Measurements from ENCODE around the gene ELFN1. TPM values are rescaled to one million over a fixed set of nuclear protein-coding genes. Genes with fewer than 3 reads are reported as not detected.

ELFN1 gene
- total RNA-seq, 1 donor from 2014 or later, result 0.71 TPM

DNA sequence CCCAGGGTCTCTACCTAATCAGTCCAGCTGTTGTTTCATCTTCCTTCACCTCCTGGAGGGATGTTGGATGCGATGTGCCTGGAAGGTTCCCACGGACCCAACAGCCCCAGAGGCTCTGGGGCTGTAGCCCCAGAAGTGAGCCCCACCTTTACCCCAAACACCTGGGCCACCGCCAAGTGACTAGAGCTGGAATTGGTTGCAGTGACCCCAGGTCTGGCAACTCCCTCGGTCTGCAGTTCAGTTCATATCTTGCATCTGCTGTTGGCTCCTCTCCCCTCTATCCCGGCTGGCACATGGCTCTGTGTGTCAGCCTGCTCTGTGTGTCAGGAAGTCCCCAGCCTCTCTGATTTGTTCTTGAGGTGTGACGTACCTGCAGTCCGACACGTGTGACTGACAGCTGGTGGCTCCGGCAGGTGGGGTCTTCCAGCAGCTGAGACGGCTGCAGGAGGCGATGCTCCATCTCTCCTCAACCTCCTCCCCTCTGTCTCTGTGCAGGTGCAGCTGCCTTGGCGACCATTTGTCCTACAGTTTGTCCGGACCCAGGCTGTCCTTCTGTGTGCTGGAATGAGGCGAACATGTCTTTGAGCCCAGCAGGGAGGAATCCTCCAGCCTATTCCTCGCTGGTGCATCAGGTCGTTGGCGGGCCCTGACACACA is 38.6 kb downstream of the ELFN1 start:
- TF ChIP-seq, protein P1, sequence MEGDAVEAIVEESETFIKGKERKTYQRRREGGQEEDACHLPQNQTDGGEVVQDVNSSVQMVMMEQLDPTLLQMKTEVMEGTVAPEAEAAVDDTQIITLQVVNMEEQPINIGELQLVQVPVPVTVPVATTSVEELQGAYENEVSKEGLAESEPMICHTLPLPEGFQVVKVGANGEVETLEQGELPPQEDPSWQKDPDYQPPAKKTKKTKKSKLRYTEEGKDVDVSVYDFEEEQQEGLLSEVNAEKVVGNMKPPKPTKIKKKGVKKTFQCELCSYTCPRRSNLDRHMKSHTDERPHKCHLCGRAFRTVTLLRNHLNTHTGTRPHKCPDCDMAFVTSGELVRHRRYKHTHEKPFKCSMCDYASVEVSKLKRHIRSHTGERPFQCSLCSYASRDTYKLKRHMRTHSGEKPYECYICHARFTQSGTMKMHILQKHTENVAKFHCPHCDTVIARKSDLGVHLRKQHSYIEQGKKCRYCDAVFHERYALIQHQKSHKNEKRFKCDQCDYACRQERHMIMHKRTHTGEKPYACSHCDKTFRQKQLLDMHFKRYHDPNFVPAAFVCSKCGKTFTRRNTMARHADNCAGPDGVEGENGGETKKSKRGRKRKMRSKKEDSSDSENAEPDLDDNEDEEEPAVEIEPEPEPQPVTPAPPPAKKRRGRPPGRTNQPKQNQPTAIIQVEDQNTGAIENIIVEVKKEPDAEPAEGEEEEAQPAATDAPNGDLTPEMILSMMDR (IDR thresholded peaks at IDR 0.05; ENCODE audit: insufficient read depth, low read length, poor library complexity, severe bottlenecking), result no peak
- no peak for DNase-seq (ENCODE audit: low read depth)
- H3K27me3 ChIP-seq (ENCODE audit: control insufficient read depth, insufficient read depth, low read length), result peaks cover 8% of the 10 kb centered on the region
- H3K4me3 ChIP-seq (ENCODE audit: low read depth, low read length), result no peak overlapping the region
- no peaks in the 10 kb centered on the region for H3K36me3 ChIP-seq (ENCODE audit: control insufficient read depth, insufficient read depth, low read length)

- H3K27me3 ChIP-seq (ENCODE audit: control insufficient read depth, insufficient read depth, low read length), result peaks cover 12% of the 10 kb centered on the region
- TF ChIP-seq, protein P1 (IDR thresholded peaks at IDR 0.05; ENCODE audit: insufficient read depth, low read length, poor library complexity, severe bottlenecking), result no peak
- H3K4me3 ChIP-seq (ENCODE audit: low read depth, low read length), result no peak overlapping the region
- no peaks in the 10 kb centered on the region for H3K36me3 ChIP-seq (ENCODE audit: control insufficient read depth, insufficient read depth, low read length)
- no peak for DNase-seq (ENCODE audit: low read depth)
Measured at GRCh38 chr7:1709281-1709680, 39.2 kb downstream of the ELFN1 start.

DNA sequence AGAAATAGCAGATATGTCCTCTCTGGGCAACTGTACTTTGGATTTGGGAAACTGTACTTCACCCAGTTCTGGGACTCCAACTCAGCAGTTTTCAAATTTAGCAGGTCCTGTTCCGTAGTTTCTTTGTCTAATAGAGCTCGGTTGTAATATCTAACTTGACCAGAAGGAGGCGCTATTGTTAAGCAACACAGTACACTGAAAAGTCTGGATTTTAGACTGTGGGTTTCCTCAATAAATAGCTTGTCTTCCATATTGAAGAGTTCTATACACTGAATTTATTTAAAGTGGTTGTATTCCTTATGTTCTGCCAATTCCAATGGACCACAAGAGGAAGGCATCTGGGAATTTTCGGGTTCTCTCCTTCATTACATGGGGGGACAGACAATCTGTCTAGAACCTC is 39.8 kb downstream of the ELFN1 start:
- peaks cover 15% of the 10 kb centered on the region for H3K27me3 ChIP-seq (ENCODE audit: control insufficient read depth, insufficient read depth, low read length)
- DNase-seq (ENCODE audit: low read depth), result no peak
- TF ChIP-seq, protein P1 (IDR thresholded peaks at IDR 0.05; ENCODE audit: insufficient read depth, low read length, poor library complexity, severe bottlenecking), result peak; percentile 30

DNA sequence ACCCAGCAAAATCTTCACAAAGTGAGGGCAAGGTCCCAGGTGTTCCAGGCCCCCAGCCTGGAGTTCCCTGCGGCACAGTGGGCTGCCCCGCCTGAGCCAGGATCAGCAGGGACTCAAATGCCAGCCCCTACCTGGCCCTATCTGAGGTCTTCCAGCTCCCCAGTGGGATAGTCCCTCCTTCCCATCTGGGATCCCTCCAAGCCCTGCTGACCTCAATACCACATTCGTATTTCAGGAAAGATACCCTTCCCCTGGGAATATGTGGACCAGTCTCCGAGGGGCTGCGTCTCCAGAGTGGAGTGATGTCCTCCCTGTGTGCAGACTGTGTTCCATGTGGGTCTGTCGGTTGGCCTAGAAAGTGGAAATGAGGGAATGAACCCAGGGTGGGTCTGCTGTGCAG is 40.9 kb downstream of the ELFN1 start:
- peaks cover 15% of the 10 kb centered on the region for H3K27me3 ChIP-seq (ENCODE audit: control insufficient read depth, insufficient read depth, low read length)

More for the DNA sequence above, 39.8 kb downstream of the ELFN1 start:
- Histone ChIP-seq H3K4me3 (ENCODE audit: low read depth, low read length) (no peak overlapping the region), H3K36me3 (ENCODE audit: control insufficient read depth, insufficient read depth, low read length) (no peaks in the 10 kb centered on the region)

GRCh38 chr7:1712907-1713501 is 42.9 kb downstream of the ELFN1 start:
- H3K36me3 ChIP-seq (ENCODE audit: control insufficient read depth, insufficient read depth, low read length), result no peaks in the 10 kb centered on the region
- DNase-seq (ENCODE audit: low read depth), result no peak
- no peak overlapping the region for H3K4me3 ChIP-seq (ENCODE audit: low read depth, low read length)
- TF ChIP-seq, protein P1 (IDR thresholded peaks at IDR 0.05; ENCODE audit: insufficient read depth, low read length, poor library complexity, severe bottlenecking), result no peak
- peaks cover 19% of the 10 kb centered on the region for H3K27me3 ChIP-seq (ENCODE audit: control insufficient read depth, insufficient read depth, low read length)

More for the DNA sequence above, 40.9 kb downstream of the ELFN1 start:
- no peaks in the 10 kb centered on the region for H3K36me3 ChIP-seq (ENCODE audit: control insufficient read depth, insufficient read depth, low read length)
- no peak for DNase-seq (ENCODE audit: low read depth)
- TF ChIP-seq, protein P1 (IDR thresholded peaks at IDR 0.05; ENCODE audit: insufficient read depth, low read length, poor library complexity, severe bottlenecking), result no peak
- H3K4me3 ChIP-seq (ENCODE audit: low read depth, low read length), result no peak overlapping the region
